Prostate gland (tissue), 2 donors: Measurements from ENCODE around the gene SEL1L3. TPM values are rescaled to one million over a fixed set of nuclear protein-coding genes. Genes with fewer than 3 reads are reported as not detected.

Experiments
- DNase-seq: peaks from one replicate; pipeline ENCODE4 v3.0.0-alpha.2; 2019; ENCODE audit warnings: low spot score
- H3K27ac ChIP-seq, 2 donors: fragments of 200-600 bp; sonication (generic); 2 replicates each; pipeline ENCODE4 v1.5.1; 2017 to 2019
- H3K27me3 ChIP-seq: fragments of 200-600 bp; sonication (generic); replicated peaks from 2 replicates; pipeline ENCODE4 v1.5.1; 2019; ENCODE audit not compliant: insufficient read depth
- H3K36me3 ChIP-seq, 2 donors: fragments of 200-600 bp; sonication (generic); 1 replicate in 1 of 2; 2 replicates in 1 of 2; pipeline versions ENCODE4 v1.5.1 to v1.8.1; 2017 to 2019
- H3K4me1 ChIP-seq: fragments of 200-600 bp; sonication (generic); replicated peaks from 2 replicates; pipeline ENCODE4 v1.5.1; 2019
- H3K4me3 ChIP-seq, 2 donors: fragments of 200-600 bp; sonication (generic); 2 replicates each; pipeline ENCODE4 v1.5.1; 2017 to 2019
- H3K9me3 ChIP-seq: fragments of 200-600 bp; sonication (generic); 2 replicates; pipeline ENCODE4 v1.5.1; 2017
- POLR2A ChIP-seq: fragments of 450-650 bp; IDR thresholded peaks from one replicate; pipeline ENCODE4 v1.6.1; 2016; ENCODE audit warnings: antibody characterized with exemption, mild to moderate bottlenecking
- POLR2AphosphoS5 ChIP-seq: sonication (generic); formaldehyde crosslinking; IDR thresholded peaks from one replicate; pipeline ENCODE4 v1.6.1; 2017; ENCODE audit warnings: antibody characterized with exemption
- WGBS: methylation state at CpG from one replicate; pipeline ENCODE4 v1.1.5; 2018; 5-methylcytosine and 5-hydroxymethylcytosine counted together
- intact Hi-C: fragments of 100-400 bp; cut with DNase I; formaldehyde crosslinking; loops from one replicate; pipeline ENCODE4 v1.14.2; 2022
- total RNA-seq, 2 donors: library from RNA; depleted of rRNA; stranded (reverse); fragments of >200 nt; gene quantifications; one replicate each; pipeline ENCODE4 v1.1.0, GENCODE V29; 2016
- TF ChIP-seq, protein P1 (sequence below), 4 experiments: fragments of 200-600 bp in 2 of 4; fragments of 450-650 bp in 2 of 4; sonication (generic) in 2 of 4; IDR thresholded peaks; 1 replicate in 3 of 4; 2 replicates in 1 of 4; pipeline ENCODE4 v1.5.1; 2016 to 2019; ENCODE audit warnings: antibody characterized with exemption in 4 of 4, mild to moderate bottlenecking in 2 of 4, moderate library complexity in 2 of 4

SEL1L3 gene
- total RNA-seq, 2 donors from 2014 or later = 22.2 to 26.1 TPM

- WGBS = 95% methylated on average over 8 of the region's 8 CpGs
- H3K4me3 ChIP-seq = no peak overlapping the region
- intact Hi-C loops = no loop called here
- no peak overlapping the region for H3K27ac ChIP-seq
- no peaks in the 10 kb centered on the region for H3K4me1 ChIP-seq
- no peak for DNase-seq
- H3K9me3 ChIP-seq = no peaks in the 10 kb centered on the region
- no peaks in the 10 kb centered on the region for H3K27me3 ChIP-seq
- TF ChIP-seq, protein P1, sequence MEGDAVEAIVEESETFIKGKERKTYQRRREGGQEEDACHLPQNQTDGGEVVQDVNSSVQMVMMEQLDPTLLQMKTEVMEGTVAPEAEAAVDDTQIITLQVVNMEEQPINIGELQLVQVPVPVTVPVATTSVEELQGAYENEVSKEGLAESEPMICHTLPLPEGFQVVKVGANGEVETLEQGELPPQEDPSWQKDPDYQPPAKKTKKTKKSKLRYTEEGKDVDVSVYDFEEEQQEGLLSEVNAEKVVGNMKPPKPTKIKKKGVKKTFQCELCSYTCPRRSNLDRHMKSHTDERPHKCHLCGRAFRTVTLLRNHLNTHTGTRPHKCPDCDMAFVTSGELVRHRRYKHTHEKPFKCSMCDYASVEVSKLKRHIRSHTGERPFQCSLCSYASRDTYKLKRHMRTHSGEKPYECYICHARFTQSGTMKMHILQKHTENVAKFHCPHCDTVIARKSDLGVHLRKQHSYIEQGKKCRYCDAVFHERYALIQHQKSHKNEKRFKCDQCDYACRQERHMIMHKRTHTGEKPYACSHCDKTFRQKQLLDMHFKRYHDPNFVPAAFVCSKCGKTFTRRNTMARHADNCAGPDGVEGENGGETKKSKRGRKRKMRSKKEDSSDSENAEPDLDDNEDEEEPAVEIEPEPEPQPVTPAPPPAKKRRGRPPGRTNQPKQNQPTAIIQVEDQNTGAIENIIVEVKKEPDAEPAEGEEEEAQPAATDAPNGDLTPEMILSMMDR (IDR thresholded peaks at IDR 0.05) = no peak
- no peak for TF ChIP-seq POLR2AphosphoS5
- no peak for TF ChIP-seq POLR2A
- no peaks in the 10 kb centered on the region for H3K36me3 ChIP-seq
Observed at GRCh38 chr4:25821899-25822298, 40.9 kb downstream of the SEL1L3 start.

DNA sequence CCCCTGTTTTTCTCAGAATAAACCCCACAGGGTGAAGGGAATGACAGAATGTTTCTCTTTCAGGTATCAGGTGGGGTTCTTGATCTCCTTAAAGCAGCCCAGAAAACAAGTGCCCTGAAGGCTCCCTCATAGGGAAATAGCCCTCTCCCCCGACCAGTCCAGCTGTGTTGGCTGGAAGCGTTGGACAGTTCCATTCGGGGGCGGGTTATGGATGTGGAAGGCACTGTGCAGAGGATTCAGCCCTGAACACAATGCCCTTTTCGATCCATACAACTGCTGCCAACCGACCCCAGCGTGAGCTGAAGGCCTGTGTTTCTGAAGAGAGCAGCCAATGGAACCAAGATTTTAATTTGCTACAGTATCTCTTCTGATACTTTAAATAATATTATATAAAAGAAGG, 41.5 kb downstream of the SEL1L3 start:
- Histone ChIP-seq H3K4me1 (no peaks in the 10 kb centered on the region), H3K27ac (no peak overlapping the region), H3K9me3 (no peaks in the 10 kb centered on the region), H3K36me3 (no peaks in the 10 kb centered on the region), H3K27me3 (no peaks in the 10 kb centered on the region), H3K4me3 (no peak overlapping the region)
- 81% methylated on average over 7 of the region's 7 CpGs for WGBS
- intact Hi-C loops = no loop called here
- TF ChIP-seq POLR2AphosphoS5 (no peak), POLR2A (no peak)
- TF ChIP-seq, protein P1 (IDR thresholded peaks at IDR 0.05) = no peak
- no peak for DNase-seq

DNA sequence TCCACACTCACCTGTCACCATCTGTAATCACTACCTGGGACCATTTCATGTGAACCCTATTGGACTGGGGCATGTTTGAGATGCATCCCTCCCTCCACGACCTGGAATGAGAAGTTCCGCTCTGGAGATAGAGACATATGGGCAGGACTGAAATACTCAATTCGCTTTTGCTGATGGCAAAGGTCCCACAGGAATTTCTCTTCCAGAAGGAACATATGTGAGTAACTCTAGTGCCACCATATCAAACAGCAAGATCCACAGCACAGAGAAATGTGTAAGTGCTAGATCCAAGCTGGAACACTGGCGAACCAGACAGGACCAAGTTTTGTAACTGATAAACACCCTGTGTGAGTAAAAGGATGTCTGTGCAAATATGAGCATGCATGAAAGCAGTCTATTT, 43.9 kb downstream of the SEL1L3 start:
- no peak for DNase-seq
- intact Hi-C loops = no loop called here
- Histone ChIP-seq H3K27ac (no peak overlapping the region), H3K36me3 (no peaks in the 10 kb centered on the region), H3K4me1 (no peaks in the 10 kb centered on the region), H3K9me3 (no peaks in the 10 kb centered on the region), H3K4me3 (no peak overlapping the region), H3K27me3 (no peaks in the 10 kb centered on the region)
- no peak for TF ChIP-seq POLR2A
- TF ChIP-seq, protein P1 (IDR thresholded peaks at IDR 0.05) = no peak
- TF ChIP-seq POLR2AphosphoS5 = no peak
- WGBS = 77% methylated on average over 4 of the region's 4 CpGs

DNA sequence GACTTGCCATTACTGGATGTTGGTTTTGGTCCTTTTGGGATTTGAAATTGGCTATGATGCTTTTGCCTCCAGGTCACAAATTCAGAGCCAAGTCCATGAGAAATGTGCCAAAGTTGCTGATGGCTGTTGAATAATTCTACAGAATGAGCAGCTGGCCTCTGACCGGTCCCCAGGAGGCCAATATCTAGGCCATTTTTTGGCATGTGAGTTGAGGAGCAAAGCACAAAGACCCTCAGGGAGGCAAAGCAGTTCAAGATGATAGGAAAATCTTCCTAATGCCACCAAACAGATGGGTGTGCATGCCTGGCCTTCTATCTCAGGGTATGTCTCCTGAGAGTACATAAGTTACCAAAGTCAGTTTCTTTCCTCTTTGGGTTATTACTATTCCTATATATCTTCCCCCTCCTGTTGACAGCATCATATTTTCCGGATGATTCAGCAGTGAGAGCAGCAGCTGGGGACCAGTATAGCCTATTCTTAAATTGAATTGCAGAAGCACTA, 44.4 kb downstream of the SEL1L3 start:
- 97% methylated on average over 2 of the region's 2 CpGs for WGBS

More for the DNA sequence above, 44.4 kb downstream of the SEL1L3 start:
- no peaks in the 10 kb centered on the region for H3K9me3 ChIP-seq
- no peak overlapping the region for H3K4me3 ChIP-seq
- no peaks in the 10 kb centered on the region for H3K4me1 ChIP-seq
- no peak for DNase-seq
- no peaks in the 10 kb centered on the region for H3K27me3 ChIP-seq
- intact Hi-C loops = no loop called here
- TF ChIP-seq, protein P1 (IDR thresholded peaks at IDR 0.05) = no peak
- TF ChIP-seq POLR2A (no peak), POLR2AphosphoS5 (no peak)
- no peak overlapping the region for H3K27ac ChIP-seq
- H3K36me3 ChIP-seq = no peaks in the 10 kb centered on the region
